Caco-2 (cell line): ENCODE measurements around the gene ANXA10. TPM values are rescaled to one million over a fixed set of nuclear protein-coding genes. Genes with fewer than 3 reads are reported as not detected.

Experiments
- BruUV-seq: library from RNA; stranded (reverse); fragments of 400-500 nt; replicated peaks from 2 replicates; lab custom pipeline; 2021; lab: Mats Ljungman, UMichigan
- CTCF ChIA-PET: fragments of 300-600 bp; sonication (Branson Sonifier 250); formaldehyde crosslinking; loops from one replicate; lab custom pipeline; 2022; ENCODE audit warnings: antibody characterized with exemption; lab: Charles Lee
- POLR2A ChIA-PET: fragments of 300-600 bp; sonication (Branson Sonifier 250); formaldehyde crosslinking; loops from one replicate; lab custom pipeline; 2022; ENCODE audit warnings: antibody characterized with exemption; lab: Charles Lee
- DNase-seq, 2 experiments: peaks; one replicate each; pipeline versions ENCODE4 v3.0.0 to v3.0.0-alpha.2; 2020 to 2022
- H3K27me3 ChIP-seq: replicated peaks from 2 replicates; pipeline ENCODE4 v1.6.0; 2011; ENCODE audit warnings: low read length; ENCODE audit not compliant: control insufficient read depth, insufficient read depth
- H3K36me3 ChIP-seq: 2 replicates; pipeline ENCODE4 v1.5.1; 2011; ENCODE audit warnings: low read length; ENCODE audit not compliant: control insufficient read depth, insufficient read depth
- H3K4me1 ChIP-seq: fragments of 250-450 bp; sonication (Bioruptor Pico); 2 replicates; pipeline ENCODE4 v1.5.1; 2020; ENCODE audit warnings: mild to moderate bottlenecking
- H3K4me3 ChIP-seq: 2 replicates; pipeline ENCODE4 v1.5.1; 2011; ENCODE audit warnings: low read depth, mild to moderate bottlenecking, control low read depth, low read length
- H3K9me3 ChIP-seq: fragments of 250-450 bp; sonication (Bioruptor Pico); 2 replicates; pipeline ENCODE4 v1.5.1; 2020; ENCODE audit warnings: mild to moderate bottlenecking, moderate library complexity
- H3K27ac Mint-ChIP-seq: one replicate; pipeline ENCODE4 v1.8.0; 2022; ENCODE audit warnings: mixed read lengths; ENCODE audit not compliant: unreplicated experiment
- H3K27me3 Mint-ChIP-seq: one replicate; pipeline ENCODE4 v1.8.0; 2022; ENCODE audit warnings: mixed read lengths; ENCODE audit not compliant: insufficient read depth, unreplicated experiment
- H3K36me3 Mint-ChIP-seq: one replicate; pipeline ENCODE4 v1.8.0; 2022; ENCODE audit warnings: mild to moderate bottlenecking, mixed read lengths; ENCODE audit not compliant: insufficient read depth, unreplicated experiment
- H3K4me1 Mint-ChIP-seq: one replicate; pipeline ENCODE4 v1.8.0; 2022; ENCODE audit warnings: low read depth, mixed read lengths; ENCODE audit not compliant: unreplicated experiment
- H3K4me3 Mint-ChIP-seq: one replicate; pipeline ENCODE4 v1.8.0; 2022; ENCODE audit warnings: mild to moderate bottlenecking, moderate library complexity, mixed read lengths; ENCODE audit not compliant: unreplicated experiment
- H3K9me3 Mint-ChIP-seq: one replicate; pipeline ENCODE4 v1.8.0; 2022; ENCODE audit warnings: mixed read lengths; ENCODE audit not compliant: unreplicated experiment
- CTCF ChIP-seq, 2 experiments: fragments of 200-600 bp in 1 of 2; IDR thresholded peaks; 1 replicate in 1 of 2; 2 replicates in 1 of 2; pipeline versions ENCODE4 v1.5.1 to v1.8.0; 2011 to 2022; ENCODE audit warnings: antibody characterized with exemption in 1 of 2, control low read depth in 1 of 2, inconsistent platforms in 1 of 2, low read depth in 1 of 2, low read length in 1 of 2, mild to moderate bottlenecking in 1 of 2, moderate library complexity in 1 of 2; ENCODE audit not compliant: insufficient read depth in 1 of 2, severe bottlenecking in 1 of 2, unreplicated experiment in 1 of 2
- intact Hi-C: fragments of 100-400 bp; cut with micrococcal nuclease; formaldehyde crosslinking; loops from one replicate; pipeline ENCODE4 v1.10.0; 2022; ENCODE audit not compliant: unreplicated experiment
- total RNA-seq: library from RNA; stranded (reverse); gene quantifications from 2 replicates; pipeline ENCODE4 v1.2.3, GENCODE V29; 2022

The ANXA10 gene
- total RNA-seq, 1 experiment from 2014 or later = not detected

- Mint-ChIP-seq H3K36me3 (no peaks in the 10 kb centered on the region), H3K4me1 (no peaks in the 10 kb centered on the region), H3K4me3 (no peak overlapping the region), H3K27me3 (peaks cover 4% of the 10 kb centered on the region), H3K9me3 (no peaks in the 10 kb centered on the region), H3K27ac (no peak overlapping the region)
- no peaks in the 10 kb centered on the region for H3K36me3 ChIP-seq
- intact Hi-C loops = no loop called here
- no peaks in the 10 kb centered on the region for H3K27me3 ChIP-seq
- no peak overlapping the region for H3K4me3 ChIP-seq
- POLR2A ChIA-PET = no interaction called here
- H3K4me1 ChIP-seq = no peaks in the 10 kb centered on the region
- CTCF ChIA-PET = no interaction called here
- H3K9me3 ChIP-seq = no peaks in the 10 kb centered on the region
- no peak for TF ChIP-seq CTCF (IDR thresholded peaks at IDR 0.05; ENCODE audit: insufficient read depth in 1 of 2, low read depth in 1 of 2, low read length in 1 of 2, severe bottlenecking in 1 of 2, unreplicated experiment in 1 of 2)
- peak in 1 of 2 experiments; percentile 1 for DNase-seq
- no TSS peak for BruUV-seq
Measured at GRCh38 chr4:168177546-168178149, 85.3 kb downstream of the ANXA10 start.

GRCh38 chr4:168183717-168184571, 91.6 kb downstream of the ANXA10 start:
- BruUV-seq = no TSS peak
- intact Hi-C loops = loop anchor here (1.0 to 10.0 kb wide), 7 partner anchors 331 to 1301 kb away; no protein-coding TSS in a partner anchor

More at GRCh38 chr4:168183717-168184571, 91.6 kb downstream of the ANXA10 start:
- peak; percentile 34 to 44 for TF ChIP-seq CTCF (IDR thresholded peaks at IDR 0.05; ENCODE audit: insufficient read depth in 1 of 2, low read depth in 1 of 2, low read length in 1 of 2, severe bottlenecking in 1 of 2, unreplicated experiment in 1 of 2)
- Mint-ChIP-seq H3K4me3 (no peak overlapping the region), H3K27ac (no peak overlapping the region), H3K36me3 (no peaks in the 10 kb centered on the region), H3K9me3 (no peaks in the 10 kb centered on the region), H3K27me3 (peaks cover 4% of the 10 kb centered on the region), H3K4me1 (no peaks in the 10 kb centered on the region)
- Histone ChIP-seq H3K9me3 (no peaks in the 10 kb centered on the region), H3K27me3 (no peaks in the 10 kb centered on the region), H3K36me3 (no peaks in the 10 kb centered on the region), H3K4me1 (no peaks in the 10 kb centered on the region), H3K4me3 (no peak overlapping the region)
- no peak for DNase-seq
- ChIA-PET CTCF (no interaction called here), POLR2A (no interaction called here)
